Suppressor macrophage treated with lipopolysaccharide for 1 hour (primary cell): ENCODE measurements around the gene MRPL18.
"Not testable (repeated sequence)": the region's sequence is repeated elsewhere in the genome, so short reads cannot be mapped to it uniquely, and the experiment has no call there.

ENCODE experiments used
- DNase-seq, 3 donors: peaks; one replicate each; pipeline ENCODE4 v3.0.0-alpha.2; 2020 to 2022

MRPL18 gene

GRCh38 chr6:159817951-159818739, 27.9 kb downstream of the MRPL18 start:
- DNase-seq, result peak; percentile 36 to 48 (median 43)

GRCh38 chr6:159819098-159819497, 28.8 kb downstream of the MRPL18 start:
- DNase-seq, result no peak

GRCh38 chr6:159819932-159820640, 29.8 kb downstream of the MRPL18 start:
- peak in 2 of 3 donors; percentile 16 to 18 for DNase-seq

GRCh38 chr6:159821122-159821521, 30.9 kb downstream of the MRPL18 start:
- peak in 1 of 3 donors; percentile 16 for DNase-seq

GRCh38 chr6:159821726-159822125, 31.5 kb downstream of the MRPL18 start:
- DNase-seq, result no peak

- DNase-seq, result no peak
These were observed 33.7 kb downstream of the MRPL18 start for GRCh38 chr6:159823953-159824352.

- DNase-seq, result not testable (repeated sequence)
These were observed 34.4 kb downstream of the MRPL18 start for GRCh38 chr6:159824690-159825089.

- no peak for DNase-seq
These were observed 35.7 kb downstream of the MRPL18 start for GRCh38 chr6:159826004-159826403.

GRCh38 chr6:159826968-159827647, 36.8 kb downstream of the MRPL18 start:
- DNase-seq, result no peak

GRCh38 chr6:159828074-159828473, 37.8 kb downstream of the MRPL18 start:
- no peak for DNase-seq

- DNase-seq, result peak; percentile 36 to 52 (median 49)
These were observed 39.3 kb downstream of the MRPL18 start for GRCh38 chr6:159829526-159829925.

GRCh38 chr6:159830501-159831372, 40.5 kb downstream of the MRPL18 start:
- DNase-seq, result no peak

GRCh38 chr6:159831373-159831679, 41.1 kb downstream of the MRPL18 start:
- DNase-seq, result no peak

- no peak for DNase-seq
These were observed 42.7 kb downstream of the MRPL18 start for GRCh38 chr6:159832946-159833345.

- no peak for DNase-seq
These were observed 43.3 kb downstream of the MRPL18 start for GRCh38 chr6:159833556-159833955.

GRCh38 chr6:159833997-159834603, 43.8 kb downstream of the MRPL18 start:
- DNase-seq, result no peak

GRCh38 chr6:159836718-159837490, 46.6 kb downstream of the MRPL18 start:
- no peak for DNase-seq

- DNase-seq, result no peak
These were observed 47.2 kb downstream of the MRPL18 start for GRCh38 chr6:159837511-159837910.

- DNase-seq, result no peak
These were observed 47.9 kb downstream of the MRPL18 start for GRCh38 chr6:159838020-159838744.

GRCh38 chr6:159842035-159842434, 51.8 kb downstream of the MRPL18 start:
- no peak for DNase-seq
